Panc1 (cell line): Measurements from ENCODE around the gene IDI2. TPM values are rescaled to one million over a fixed set of nuclear protein-coding genes. Genes with fewer than 3 reads are reported as not detected.
A peak's percentile ranks its signal among the peaks of the same experiment; 100 is the strongest.

Experiments used
- ATAC-seq: fragments of 200-7000 bp; cut with Tn5 transposase; 2 replicates; pipeline ENCODE4 v1.9.1; 2020; ENCODE audit warnings: mild to moderate bottlenecking, moderate library complexity
- BruUV-seq: library from RNA; stranded (reverse); fragments of 400-500 nt; replicated peaks from 2 replicates; lab custom pipeline; 2021; lab: Mats Ljungman, UMichigan
- CTCF ChIA-PET: fragments of 300-600 bp; sonication (Branson Sonifier 250); formaldehyde crosslinking; loops from one replicate; lab custom pipeline; 2022; ENCODE audit warnings: antibody characterized with exemption; lab: Charles Lee
- POLR2A ChIA-PET: fragments of 300-600 bp; sonication (Branson Sonifier 250); formaldehyde crosslinking; loops from one replicate; lab custom pipeline; 2022; ENCODE audit warnings: antibody characterized with exemption; lab: Charles Lee
- DNase-seq: peaks from one replicate; pipeline ENCODE4 v3.0.0-alpha.2; 2010; ENCODE audit warnings: low read depth, low spot score
- H3K27ac ChIP-seq: 2 replicates; pipeline ENCODE4 v1.5.1; 2011; ENCODE audit warnings: mild to moderate bottlenecking, low read length, inconsistent platforms
- H3K27me3 ChIP-seq: fragments of 200-500 bp; sonication (Bioruptor generic); 2 replicates; pipeline ENCODE4 v1.6.0; 2014; ENCODE audit warnings: low read length, inconsistent platforms; ENCODE audit not compliant: control insufficient read depth, insufficient read depth
- H3K36me3 ChIP-seq: fragments of 200-500 bp; sonication (Bioruptor generic); 2 replicates; pipeline ENCODE4 v1.5.1; 2014; ENCODE audit warnings: inconsistent platforms, mild to moderate bottlenecking, low read length, moderate library complexity; ENCODE audit not compliant: control insufficient read depth, insufficient read depth
- H3K4me1 ChIP-seq: 2 replicates; pipeline ENCODE4 v1.5.1; 2011; ENCODE audit warnings: inconsistent platforms, mild to moderate bottlenecking, low read length, moderate library complexity; ENCODE audit not compliant: control insufficient read depth, insufficient read depth
- H3K4me3 ChIP-seq, 2 experiments: 2 replicates each; pipeline ENCODE4 v1.5.1; 2011 to 2012; ENCODE audit warnings: low read depth in 2 of 2, low read length in 2 of 2, mild to moderate bottlenecking in 2 of 2, inconsistent platforms in 1 of 2, moderate library complexity in 1 of 2
- H3K9me3 ChIP-seq: fragments of 200-500 bp; sonication (Bioruptor generic); 2 replicates; pipeline ENCODE4 v1.5.1; 2014; ENCODE audit warnings: low read depth, mild to moderate bottlenecking, inconsistent platforms, low read length, moderate library complexity; ENCODE audit not compliant: control insufficient read depth, insufficient read depth
- POLR2AphosphoS5 ChIP-seq: IDR thresholded peaks from 2 replicates; pipeline ENCODE4 v1.6.1; 2012; ENCODE audit warnings: mild to moderate bottlenecking, low read depth, low read length, moderate library complexity
- SIN3A ChIP-seq: IDR thresholded peaks from 2 replicates; pipeline ENCODE4 v1.6.1; 2012; ENCODE audit warnings: low read depth, mild to moderate bottlenecking, low read length, moderate library complexity, borderline replicate concordance; ENCODE audit not compliant: insufficient read depth
- TCF7L2 ChIP-seq: IDR thresholded peaks from 2 replicates; pipeline ENCODE4 v1.6.1; 2011; ENCODE audit warnings: mild to moderate bottlenecking, low read depth, low read length, inconsistent platforms
- in situ Hi-C: cut with HindIII; loops from 2 replicates; pipeline ENCODE4 v1.10.0; 2016; ENCODE audit warnings: low sequenced_read_pairs, low pct_unique_long_range_greater_than_20kb
- intact Hi-C: fragments of 100-400 bp; cut with micrococcal nuclease; formaldehyde crosslinking; loops from one replicate; pipeline ENCODE4 v1.10.0; 2022; ENCODE audit not compliant: unreplicated experiment
- total RNA-seq: library from RNA; stranded (reverse); gene quantifications from one replicate; pipeline ENCODE4 v1.2.1, GENCODE V29; 2021; ENCODE audit not compliant: unreplicated experiment
- TF ChIP-seq, protein P1 (sequence below): fragments of 450-650 bp; IDR thresholded peaks from 2 replicates; pipeline ENCODE4 v1.5.1; 2017; ENCODE audit warnings: mild to moderate bottlenecking
- TF ChIP-seq, protein P2 (sequence below), 2 experiments: IDR thresholded peaks; 2 replicates each; pipeline ENCODE4 v1.6.1; 2011 to 2012; ENCODE audit warnings: low read depth in 2 of 2, control low read depth in 1 of 2, low read length in 1 of 2, mild to moderate bottlenecking in 1 of 2, moderate library complexity in 1 of 2; ENCODE audit not compliant: insufficient read depth in 1 of 2

IDI2 gene
- total RNA-seq, 1 experiment from 2014 or later, result not detected

DNA sequence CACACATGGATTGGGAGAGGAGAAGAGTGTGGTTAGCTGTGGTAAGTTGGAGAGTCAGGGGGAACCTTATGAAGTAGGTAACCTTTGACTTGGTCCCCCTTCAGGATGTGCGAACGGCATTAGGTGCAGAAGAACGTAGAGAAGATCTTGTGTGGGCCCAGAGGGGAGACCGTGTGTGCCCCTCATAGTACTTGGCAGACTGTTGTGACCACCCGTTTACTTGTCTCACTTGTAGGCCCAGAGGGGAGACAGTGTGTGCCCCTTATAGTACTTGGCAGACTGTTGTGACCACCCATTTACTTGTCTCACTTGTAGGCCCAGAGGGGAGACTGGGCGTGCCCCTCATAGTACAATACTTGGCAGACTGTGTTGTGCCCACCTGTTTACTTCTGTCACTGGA, 34.9 kb downstream of the IDI2 start:
- no peak for DNase-seq
- H3K27me3 ChIP-seq, result no peaks in the 10 kb centered on the region
- CTCF ChIA-PET, result no interaction called here
- BruUV-seq, result no TSS peak
- H3K36me3 ChIP-seq, result peaks cover 11% of the 10 kb centered on the region
- ATAC-seq, result no peak
- intact Hi-C loops (no loop called here), in situ Hi-C loops (no loop called here)
- H3K4me3 ChIP-seq, result no peak overlapping the region
- H3K27ac ChIP-seq, result no peak overlapping the region
- H3K9me3 ChIP-seq, result no peaks in the 10 kb centered on the region
- POLR2A ChIA-PET, result no interaction called here
- H3K4me1 ChIP-seq, result peaks cover 11% of the 10 kb centered on the region
- TF ChIP-seq POLR2AphosphoS5, result no peak
- no peak for TF ChIP-seq TCF7L2
- TF ChIP-seq, protein P1, sequence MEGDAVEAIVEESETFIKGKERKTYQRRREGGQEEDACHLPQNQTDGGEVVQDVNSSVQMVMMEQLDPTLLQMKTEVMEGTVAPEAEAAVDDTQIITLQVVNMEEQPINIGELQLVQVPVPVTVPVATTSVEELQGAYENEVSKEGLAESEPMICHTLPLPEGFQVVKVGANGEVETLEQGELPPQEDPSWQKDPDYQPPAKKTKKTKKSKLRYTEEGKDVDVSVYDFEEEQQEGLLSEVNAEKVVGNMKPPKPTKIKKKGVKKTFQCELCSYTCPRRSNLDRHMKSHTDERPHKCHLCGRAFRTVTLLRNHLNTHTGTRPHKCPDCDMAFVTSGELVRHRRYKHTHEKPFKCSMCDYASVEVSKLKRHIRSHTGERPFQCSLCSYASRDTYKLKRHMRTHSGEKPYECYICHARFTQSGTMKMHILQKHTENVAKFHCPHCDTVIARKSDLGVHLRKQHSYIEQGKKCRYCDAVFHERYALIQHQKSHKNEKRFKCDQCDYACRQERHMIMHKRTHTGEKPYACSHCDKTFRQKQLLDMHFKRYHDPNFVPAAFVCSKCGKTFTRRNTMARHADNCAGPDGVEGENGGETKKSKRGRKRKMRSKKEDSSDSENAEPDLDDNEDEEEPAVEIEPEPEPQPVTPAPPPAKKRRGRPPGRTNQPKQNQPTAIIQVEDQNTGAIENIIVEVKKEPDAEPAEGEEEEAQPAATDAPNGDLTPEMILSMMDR, result no peak
- no peak for TF ChIP-seq SIN3A
- TF ChIP-seq, protein P2, sequence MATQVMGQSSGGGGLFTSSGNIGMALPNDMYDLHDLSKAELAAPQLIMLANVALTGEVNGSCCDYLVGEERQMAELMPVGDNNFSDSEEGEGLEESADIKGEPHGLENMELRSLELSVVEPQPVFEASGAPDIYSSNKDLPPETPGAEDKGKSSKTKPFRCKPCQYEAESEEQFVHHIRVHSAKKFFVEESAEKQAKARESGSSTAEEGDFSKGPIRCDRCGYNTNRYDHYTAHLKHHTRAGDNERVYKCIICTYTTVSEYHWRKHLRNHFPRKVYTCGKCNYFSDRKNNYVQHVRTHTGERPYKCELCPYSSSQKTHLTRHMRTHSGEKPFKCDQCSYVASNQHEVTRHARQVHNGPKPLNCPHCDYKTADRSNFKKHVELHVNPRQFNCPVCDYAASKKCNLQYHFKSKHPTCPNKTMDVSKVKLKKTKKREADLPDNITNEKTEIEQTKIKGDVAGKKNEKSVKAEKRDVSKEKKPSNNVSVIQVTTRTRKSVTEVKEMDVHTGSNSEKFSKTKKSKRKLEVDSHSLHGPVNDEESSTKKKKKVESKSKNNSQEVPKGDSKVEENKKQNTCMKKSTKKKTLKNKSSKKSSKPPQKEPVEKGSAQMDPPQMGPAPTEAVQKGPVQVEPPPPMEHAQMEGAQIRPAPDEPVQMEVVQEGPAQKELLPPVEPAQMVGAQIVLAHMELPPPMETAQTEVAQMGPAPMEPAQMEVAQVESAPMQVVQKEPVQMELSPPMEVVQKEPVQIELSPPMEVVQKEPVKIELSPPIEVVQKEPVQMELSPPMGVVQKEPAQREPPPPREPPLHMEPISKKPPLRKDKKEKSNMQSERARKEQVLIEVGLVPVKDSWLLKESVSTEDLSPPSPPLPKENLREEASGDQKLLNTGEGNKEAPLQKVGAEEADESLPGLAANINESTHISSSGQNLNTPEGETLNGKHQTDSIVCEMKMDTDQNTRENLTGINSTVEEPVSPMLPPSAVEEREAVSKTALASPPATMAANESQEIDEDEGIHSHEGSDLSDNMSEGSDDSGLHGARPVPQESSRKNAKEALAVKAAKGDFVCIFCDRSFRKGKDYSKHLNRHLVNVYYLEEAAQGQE (IDR thresholded peaks at IDR 0.05; ENCODE audit: insufficient read depth in 1 of 2, low read depth in 2 of 2, low read length in 1 of 2), result no peak

DNA sequence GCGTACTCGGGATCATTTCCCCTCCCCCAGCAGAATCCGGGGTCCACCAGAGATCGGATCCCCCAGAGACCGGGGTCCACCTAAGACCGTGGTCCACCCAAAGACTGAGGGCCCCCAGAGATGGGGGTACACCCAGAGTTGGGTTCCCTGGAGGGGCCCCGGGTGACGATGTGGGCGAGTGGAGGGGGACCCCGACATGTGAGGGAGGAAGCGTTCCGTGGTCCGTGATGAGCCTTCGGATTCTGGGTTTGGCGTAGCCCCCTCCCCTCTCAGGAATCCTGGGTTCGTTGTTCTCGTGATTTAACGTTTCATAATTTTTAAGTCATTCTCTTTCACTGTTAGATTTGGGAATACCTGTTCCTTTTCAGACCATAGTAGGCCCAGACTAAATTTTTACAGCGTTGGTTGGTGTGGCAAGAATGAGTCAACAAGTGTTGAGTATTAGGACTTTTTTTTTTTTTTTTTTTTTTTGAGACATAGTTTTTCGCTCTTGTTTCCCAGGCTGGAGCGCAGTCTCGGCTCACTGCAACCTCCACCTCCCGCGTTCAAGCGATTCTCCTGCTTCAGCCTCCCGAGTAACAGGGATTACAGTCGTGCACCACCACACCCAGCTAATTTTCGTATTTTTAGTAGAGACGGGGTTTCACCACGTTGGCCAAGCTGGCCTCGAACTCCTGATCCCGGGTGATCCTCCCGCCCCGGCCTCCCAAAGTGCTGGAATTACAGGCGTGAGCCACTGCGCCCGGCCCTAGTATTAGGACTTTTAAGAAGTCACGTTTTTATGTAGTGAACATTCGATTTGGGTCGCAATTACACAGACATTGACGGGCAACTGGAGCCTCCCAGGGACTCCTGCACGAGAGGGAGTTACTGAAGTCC, 36.8 kb downstream of the IDI2 start:
- CTCF ChIA-PET, result no interaction called here
- Histone ChIP-seq H3K4me1 (peaks cover 14% of the 10 kb centered on the region), H3K27ac (peak overlapping the region; percentile 92), H3K27me3 (no peaks in the 10 kb centered on the region), H3K4me3 (peak overlapping the region; percentile 96 to 99), H3K9me3 (no peaks in the 10 kb centered on the region), H3K36me3 (peaks cover 4% of the 10 kb centered on the region)
- in situ Hi-C loops, result no loop called here
- ATAC-seq, result peak; percentile 6; the same call in 1 of the 2 replicates
- BruUV-seq, result TSS peak; percentile 88
- TF ChIP-seq, protein P2 (IDR thresholded peaks at IDR 0.05; ENCODE audit: insufficient read depth in 1 of 2, low read depth in 2 of 2, low read length in 1 of 2), result no peak
- TF ChIP-seq POLR2AphosphoS5, result no peak
- no peak; the same call in 1 of the 2 replicates for TF ChIP-seq SIN3A
- TF ChIP-seq, protein P1, result no peak
- no peak; the same call in 1 of the 2 replicates for TF ChIP-seq TCF7L2
- intact Hi-C loops, result no loop called here
- POLR2A ChIA-PET, result interaction anchor here (0.6 kb wide), 1 partner anchor 285 kb away, joined by 3 read pairs; no protein-coding TSS in a partner anchor
- no peak for DNase-seq
